HepG2 (cell line): ENCODE measurements around the gene NISCH. TPM values are rescaled to one million over a fixed set of nuclear protein-coding genes. Genes with fewer than 3 reads are reported as not detected.

Experiments used
- ATF1 ChIP-seq: IDR thresholded peaks from 2 replicates; pipeline ENCODE4 v1.6.1; 2016; ENCODE audit warnings: mild to moderate bottlenecking, control low read depth
- CBX5 ChIP-seq: sonication (generic); formaldehyde crosslinking; IDR thresholded peaks from 2 replicates; pipeline ENCODE4 v1.4.0; 2020; ENCODE audit warnings: missing genetic modification reagents, borderline replicate concordance
- CCAR2 ChIP-seq: fragments of 200-400 bp; formaldehyde crosslinking; optimal IDR thresholded peaks from 2 replicates; pipeline ENCODE3; 2018; ENCODE audit warnings: low read depth, mild to moderate bottlenecking, low read length, moderate library complexity
- CEBPB ChIP-seq: IDR thresholded peaks from 2 replicates; pipeline ENCODE4 v1.6.1; 2011; ENCODE audit warnings: low read depth, low read length, improper control_type of control experiment, borderline replicate concordance
- CHCHD3 ChIP-seq: sonication (generic); formaldehyde crosslinking; IDR thresholded peaks from 2 replicates; pipeline ENCODE4 v1.8.0; 2022; ENCODE audit warnings: mild to moderate bottlenecking, missing genetic modification reagents, moderate library complexity
- FOSL2 ChIP-seq: sonication (generic); formaldehyde crosslinking; IDR thresholded peaks from 2 replicates; pipeline ENCODE4 v1.4.0; 2020; ENCODE audit warnings: missing genetic modification reagents
- FOXO4 ChIP-seq: sonication (generic); formaldehyde crosslinking; conservative IDR thresholded peaks from 2 replicates; pipeline ENCODE4 v1.8.1; 2023; ENCODE audit warnings: missing genetic modification reagents
- GTF2F1 ChIP-seq: fragments of 150-350 bp; IDR thresholded peaks from 2 replicates; pipeline ENCODE4 v1.6.1; 2014; ENCODE audit warnings: low read length
- HBP1 ChIP-seq: IDR thresholded peaks from 2 replicates; pipeline ENCODE4 v1.6.1; 2016; ENCODE audit warnings: low read depth, control low read depth
- KLF15 ChIP-seq: sonication (generic); formaldehyde crosslinking; IDR thresholded peaks from 2 replicates; pipeline ENCODE4 v1.8.1; 2023; ENCODE audit warnings: borderline replicate concordance, mild to moderate bottlenecking, inconsistent platforms, missing genetic modification reagents, mixed read lengths
- MAFF ChIP-seq: IDR thresholded peaks from 2 replicates; pipeline ENCODE4 v1.6.1; 2011; ENCODE audit warnings: low read depth, low read length, improper control_type of control experiment
- MED13 ChIP-seq: sonication (generic); formaldehyde crosslinking; IDR thresholded peaks from 2 replicates; pipeline ENCODE4 v1.5.0; 2020; ENCODE audit warnings: missing genetic modification reagents
- MED8 ChIP-seq: sonication (generic); formaldehyde crosslinking; IDR thresholded peaks from 2 replicates; pipeline ENCODE4 v1.8.1; 2023; ENCODE audit warnings: mild to moderate bottlenecking, missing genetic modification reagents; ENCODE audit not compliant: insufficient replicate concordance
- SOX5 ChIP-seq: IDR thresholded peaks from 2 replicates; pipeline ENCODE4 v1.6.1; 2016; ENCODE audit warnings: borderline replicate concordance
- SYNCRIP ChIP-seq: fragments of 200-400 bp; formaldehyde crosslinking; IDR thresholded peaks from 2 replicates; pipeline ENCODE4 v1.6.1; 2018; ENCODE audit warnings: mild to moderate bottlenecking, low read depth, low read length; ENCODE audit not compliant: insufficient read depth
- THAP9 ChIP-seq: sonication (generic); formaldehyde crosslinking; IDR thresholded peaks from 2 replicates; pipeline ENCODE4; 2020; ENCODE audit warnings: missing genetic modification reagents, mild to moderate bottlenecking, borderline replicate concordance
- TP53 ChIP-seq: sonication (generic); formaldehyde crosslinking; conservative IDR thresholded peaks from 2 replicates; pipeline ENCODE4 v1.4.0; 2020; ENCODE audit warnings: missing genetic modification reagents
- ZC3H13 ChIP-seq: sonication (generic); formaldehyde crosslinking; IDR thresholded peaks from 2 replicates; pipeline ENCODE4 v1.8.1; 2023; ENCODE audit warnings: mild to moderate bottlenecking, missing genetic modification reagents, moderate library complexity
- ZFYVE20 ChIP-seq: sonication (generic); formaldehyde crosslinking; IDR thresholded peaks from 2 replicates; pipeline ENCODE4 v1.8.0; 2023; ENCODE audit warnings: low read depth, mild to moderate bottlenecking, moderate library complexity, missing genetic modification reagents, borderline replicate concordance
- ZNF264 ChIP-seq: sonication (generic); formaldehyde crosslinking; IDR thresholded peaks from 2 replicates; pipeline ENCODE4 v1.4.0; 2020; ENCODE audit warnings: missing genetic modification reagents
- ZNF510 ChIP-seq: sonication (generic); formaldehyde crosslinking; IDR thresholded peaks from 2 replicates; pipeline ENCODE4 v1.4.0; 2020; ENCODE audit warnings: low read depth, mild to moderate bottlenecking, missing genetic modification reagents
- ZNF747 ChIP-seq: sonication (generic); formaldehyde crosslinking; IDR thresholded peaks from 2 replicates; pipeline ENCODE4 v1.8.1; 2023; ENCODE audit warnings: missing genetic modification reagents, mild to moderate bottlenecking, borderline replicate concordance
- ZNF777 ChIP-seq: sonication (generic); formaldehyde crosslinking; IDR thresholded peaks from 2 replicates; pipeline ENCODE4 v1.4.0; 2020; ENCODE audit warnings: missing genetic modification reagents
- polyA plus RNA-seq, 8 experiments: library from polyadenylated mRNA; depleted of rRNA in 3 of 8; stranded (reverse) in 7 of 8; unstranded in 1 of 8; fragments of >200 nt; fragmentation: Illumina TruSeq in 4 of 8; extraction: Trizol in 4 of 8; gene quantifications; 2 replicates each; pipeline versions ENCODE4 v1.2.1 to v1.2.3, GENCODE V29; 2011 to 2016; ENCODE audit warnings: low read depth in 4 of 8, missing spikeins in 1 of 8, mixed read lengths in 1 of 8; ENCODE audit not compliant: insufficient read depth in 1 of 8
- total RNA-seq, 5 experiments: library from RNA; depleted of rRNA; stranded (reverse); fragments of >200 nt; fragmentation: Illumina TruSeq; extraction: Trizol; gene quantifications; 2 replicates each; pipeline ENCODE4 v1.2.3, GENCODE V29; 2016; ENCODE audit warnings: low read depth in 1 of 5
- TF ChIP-seq, protein P1 (sequence below): sonication (generic); formaldehyde crosslinking; conservative IDR thresholded peaks from 2 replicates; pipeline ENCODE4 v1.8.0; 2022; ENCODE audit warnings: mild to moderate bottlenecking, moderate library complexity, missing genetic modification reagents

The NISCH gene
- total and polyA plus RNA-seq, 2 of the 13 experiments (the other 11 are each of a cell fraction or from before 2014, with no cell fraction given) = 27.0 to 47.6 TPM

GRCh38 chr3:52429779-52430415, 25.5 kb upstream of the NISCH start (continued):
- TF ChIP-seq MED8 (no peak), CHCHD3 (CRISPR knock-in tag) (no peak), FOSL2 (CRISPR knock-in tag) (peak; percentile 92), MED13 (no peak), MAFF (no peak; the same call in 1 of the 2 replicates), ZNF510 (CRISPR knock-in tag) (no peak), ZNF747 (no peak; the same call in 1 of the 2 replicates), CCAR2 (no peak), THAP9 (CRISPR knock-in tag) (no peak), TP53 (CRISPR knock-in tag) (no peak), ZNF264 (CRISPR knock-in tag) (peak; percentile 62; the same call in 1 of the 2 replicates), FOXO4 (CRISPR knock-in tag) (no peak), GTF2F1 (no peak), CEBPB (no peak), SYNCRIP (no peak), HBP1 (no peak), ATF1 (CRISPR knock-in tag) (peak; percentile 85), ZFYVE20 (CRISPR knock-in tag) (no peak), CBX5 (CRISPR knock-in tag) (peak; percentile 57; the same call in 1 of the 2 replicates), ZC3H13 (CRISPR knock-in tag) (no peak), ZNF777 (CRISPR knock-in tag) (no peak), KLF15 (CRISPR knock-in tag) (no peak), SOX5 (CRISPR knock-in tag) (peak; percentile 100)
- TF ChIP-seq, protein P1, sequence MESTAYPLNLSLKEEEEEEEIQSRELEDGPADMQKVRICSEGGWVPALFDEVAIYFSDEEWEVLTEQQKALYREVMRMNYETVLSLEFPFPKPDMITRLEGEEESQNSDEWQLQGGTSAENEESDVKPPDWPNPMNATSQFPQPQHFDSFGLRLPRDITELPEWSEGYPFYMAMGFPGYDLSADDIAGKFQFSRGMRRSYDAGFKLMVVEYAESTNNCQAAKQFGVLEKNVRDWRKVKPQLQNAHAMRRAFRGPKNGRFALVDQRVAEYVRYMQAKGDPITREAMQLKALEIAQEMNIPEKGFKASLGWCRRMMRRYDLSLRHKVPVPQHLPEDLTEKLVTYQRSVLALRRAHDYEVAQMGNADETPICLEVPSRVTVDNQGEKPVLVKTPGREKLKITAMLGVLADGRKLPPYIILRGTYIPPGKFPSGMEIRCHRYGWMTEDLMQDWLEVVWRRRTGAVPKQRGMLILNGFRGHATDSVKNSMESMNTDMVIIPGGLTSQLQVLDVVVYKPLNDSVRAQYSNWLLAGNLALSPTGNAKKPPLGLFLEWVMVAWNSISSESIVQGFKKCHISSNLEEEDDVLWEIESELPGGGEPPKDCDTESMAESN (CRISPR knock-in tag) = no peak
